PC-9 (cell line): ENCODE results near the gene PLEKHA5. TPM values are rescaled to one million over a fixed set of nuclear protein-coding genes. Genes with fewer than 3 reads are reported as not detected.
A peak's percentile ranks its signal among the peaks of the same experiment; 100 is the strongest.

Experiments
- BruUV-seq: library from RNA; stranded (reverse); fragments of 400-500 nt; replicated peaks from 2 replicates; lab custom pipeline; 2021; lab: Mats Ljungman, UMichigan
- CTCF ChIA-PET: fragments of 300-600 bp; sonication (Branson Sonifier 250); formaldehyde crosslinking; loops from one replicate; lab custom pipeline; 2022; ENCODE audit warnings: antibody characterized with exemption; lab: Charles Lee
- POLR2A ChIA-PET: fragments of 300-600 bp; sonication (Branson Sonifier 250); formaldehyde crosslinking; loops from one replicate; lab custom pipeline; 2022; ENCODE audit warnings: antibody characterized with exemption; ENCODE audit not compliant: unreplicated experiment; lab: Charles Lee
- DNase-seq, 2 experiments: peaks; one replicate each; pipeline versions ENCODE4 v3.0.0 to v3.0.0-alpha.2; 2015 to 2022; ENCODE audit warnings: mixed read lengths in 1 of 2
- H2AFZ ChIP-seq: fragments of 200-600 bp; sonication (generic); 2 replicates; pipeline ENCODE4 v1.8.1; 2017; ENCODE audit warnings: antibody characterized with exemption
- H3F3A ChIP-seq: fragments of 200-600 bp; sonication (generic); 2 replicates; pipeline ENCODE4 v1.8.1; 2017; ENCODE audit warnings: antibody characterized with exemption, mild to moderate bottlenecking, low read depth; ENCODE audit not compliant: insufficient read depth
- H3K27ac ChIP-seq: fragments of 200-600 bp; sonication (generic); 2 replicates; pipeline ENCODE4 v1.6.1; 2016; ENCODE audit warnings: mixed run types
- H3K27me3 ChIP-seq: fragments of 200-600 bp; sonication (generic); 2 replicates; pipeline ENCODE4 v1.6.1; 2016; ENCODE audit warnings: low read depth, mixed run types; ENCODE audit not compliant: insufficient read depth
- H3K36me3 ChIP-seq: fragments of 200-600 bp; sonication (generic); 2 replicates; pipeline ENCODE4 v1.6.1; 2016; ENCODE audit warnings: low read depth, mixed run types
- H3K4me1 ChIP-seq: fragments of 200-600 bp; sonication (generic); replicated peaks from 2 replicates; pipeline ENCODE4 v1.6.1; 2016; ENCODE audit warnings: mixed run types; ENCODE audit not compliant: insufficient read depth
- H3K4me2 ChIP-seq: fragments of 200-600 bp; sonication (generic); 2 replicates; pipeline ENCODE4 v1.6.1; 2017; ENCODE audit warnings: mixed run types
- H3K4me3 ChIP-seq: fragments of 200-600 bp; sonication (generic); 2 replicates; pipeline ENCODE4 v1.6.1; 2016; ENCODE audit warnings: mixed run types
- H3K79me2 ChIP-seq: fragments of 200-600 bp; sonication (generic); 2 replicates; pipeline ENCODE4 v1.6.1; 2017; ENCODE audit warnings: low read depth, mixed run types
- H3K9me2 ChIP-seq: fragments of 200-600 bp; sonication (generic); 2 replicates; pipeline ENCODE4 v1.8.1; 2017; ENCODE audit warnings: mild to moderate bottlenecking; ENCODE audit not compliant: insufficient read depth
- H3K9me3 ChIP-seq: fragments of 200-600 bp; sonication (generic); 2 replicates; pipeline ENCODE4 v1.8.1; 2016; ENCODE audit warnings: low read depth; ENCODE audit not compliant: insufficient read depth
- H4K20me1 ChIP-seq: fragments of 200-600 bp; sonication (generic); 2 replicates; pipeline ENCODE4 v1.8.1; 2017; ENCODE audit not compliant: insufficient read depth
- EZH2 ChIP-seq: fragments of 200-600 bp; sonication (generic); IDR thresholded peaks from 2 replicates; pipeline ENCODE4 v1.8.0; 2017; ENCODE audit warnings: antibody characterized with exemption, low read depth
- intact Hi-C: fragments of 100-400 bp; cut with micrococcal nuclease; formaldehyde crosslinking; loops from one replicate; pipeline ENCODE4 v1.10.0; 2022; ENCODE audit not compliant: unreplicated experiment
- total RNA-seq: library from RNA; stranded (reverse); gene quantifications from 2 replicates; pipeline ENCODE4 v1.2.3, GENCODE V29; 2021
- TF ChIP-seq, protein P1 (sequence below): fragments of 200-600 bp; sonication (generic); conservative IDR thresholded peaks from 2 replicates; pipeline ENCODE4 v1.6.1; 2017; ENCODE audit warnings: mixed run types, antibody characterized with exemption, mild to moderate bottlenecking, moderate library complexity

Gene PLEKHA5
- total RNA-seq, 1 experiment from 2014 or later = 54.1 TPM

DNA sequence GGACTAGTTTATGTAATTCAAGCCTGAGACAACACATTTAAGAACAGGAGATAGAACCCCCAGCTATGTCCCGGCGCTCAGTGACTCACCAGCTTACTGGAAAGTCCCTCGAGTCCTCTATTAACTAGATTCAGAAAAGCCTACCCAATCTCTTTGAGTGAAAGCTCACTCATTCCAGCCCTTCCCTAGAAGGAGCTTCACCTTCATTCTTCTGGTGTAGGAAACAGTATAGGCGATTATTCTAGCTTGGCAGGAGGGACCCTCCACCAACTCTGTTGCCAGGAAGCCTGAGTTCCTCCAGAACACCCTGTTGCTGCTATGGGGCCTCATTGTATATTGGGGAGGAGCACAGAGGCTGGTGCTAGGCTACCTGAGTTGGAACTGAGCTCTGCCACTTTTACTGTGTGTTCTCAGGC is 252.6 kb downstream of the PLEKHA5 start:
- Histone ChIP-seq H3K4me2 (peak overlapping the region; percentile 35; the same call in 1 of the 2 replicates), H2AFZ (no peak overlapping the region), H3K4me1 (peaks cover 15% of the 10 kb centered on the region), H3K4me3 (no peak overlapping the region), H4K20me1 (no peaks in the 10 kb centered on the region; the same call in 1 of the 2 replicates), H3K36me3 (no peaks in the 10 kb centered on the region), H3K9me3 (no peaks in the 10 kb centered on the region), H3F3A (0 out of 2 replicates have a peak, but pooled peaks cover 17% of the 10 kb centered on the region), H3K79me2 (no peaks in the 10 kb centered on the region), H3K27ac (peak overlapping the region; percentile 46), H3K9me2 (no peaks in the 10 kb centered on the region), H3K27me3 (no peaks in the 10 kb centered on the region)
- ChIA-PET CTCF (interaction anchor here (0.5 to 0.6 kb wide), 3 partner anchors 48 to 1247 kb away, joined by 3 to 5 read pairs (median 4); no protein-coding TSS in a partner anchor), POLR2A (interaction anchor here (0.6 to 0.7 kb wide), 3 partner anchors 15 to 330 kb away, joined by 3 to 5 read pairs (median 4); no protein-coding TSS in a partner anchor)
- no peak for TF ChIP-seq EZH2
- TF ChIP-seq, protein P1, sequence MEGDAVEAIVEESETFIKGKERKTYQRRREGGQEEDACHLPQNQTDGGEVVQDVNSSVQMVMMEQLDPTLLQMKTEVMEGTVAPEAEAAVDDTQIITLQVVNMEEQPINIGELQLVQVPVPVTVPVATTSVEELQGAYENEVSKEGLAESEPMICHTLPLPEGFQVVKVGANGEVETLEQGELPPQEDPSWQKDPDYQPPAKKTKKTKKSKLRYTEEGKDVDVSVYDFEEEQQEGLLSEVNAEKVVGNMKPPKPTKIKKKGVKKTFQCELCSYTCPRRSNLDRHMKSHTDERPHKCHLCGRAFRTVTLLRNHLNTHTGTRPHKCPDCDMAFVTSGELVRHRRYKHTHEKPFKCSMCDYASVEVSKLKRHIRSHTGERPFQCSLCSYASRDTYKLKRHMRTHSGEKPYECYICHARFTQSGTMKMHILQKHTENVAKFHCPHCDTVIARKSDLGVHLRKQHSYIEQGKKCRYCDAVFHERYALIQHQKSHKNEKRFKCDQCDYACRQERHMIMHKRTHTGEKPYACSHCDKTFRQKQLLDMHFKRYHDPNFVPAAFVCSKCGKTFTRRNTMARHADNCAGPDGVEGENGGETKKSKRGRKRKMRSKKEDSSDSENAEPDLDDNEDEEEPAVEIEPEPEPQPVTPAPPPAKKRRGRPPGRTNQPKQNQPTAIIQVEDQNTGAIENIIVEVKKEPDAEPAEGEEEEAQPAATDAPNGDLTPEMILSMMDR = no peak
- no TSS peak for BruUV-seq
- peak; percentile 66 to 76 for DNase-seq
- intact Hi-C loops = loop anchor here (5.0 kb wide), 1 partner anchor 55 kb away; the partner anchor contains the start of gene AEBP2

DNA sequence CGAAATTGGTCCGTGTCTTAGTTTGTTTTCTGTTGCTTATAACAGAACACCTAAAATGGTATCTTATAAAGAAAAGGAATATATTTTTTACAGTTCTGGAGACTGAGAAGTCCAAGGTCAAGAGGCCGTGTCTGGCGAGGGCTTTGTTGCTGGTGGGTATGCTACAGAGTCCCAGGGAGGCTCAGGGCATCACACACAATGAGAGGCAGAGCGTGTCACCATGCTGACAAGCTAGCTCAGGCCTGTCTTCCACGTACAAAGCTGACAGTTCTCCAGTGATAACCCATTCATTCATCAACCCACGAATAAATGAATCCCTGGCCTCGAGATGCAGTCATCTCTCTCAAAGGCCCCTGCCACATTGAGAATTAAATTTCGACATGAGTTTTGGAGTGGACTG is 253.0 kb downstream of the PLEKHA5 start:
- Histone ChIP-seq H3K9me3 (no peaks in the 10 kb centered on the region), H4K20me1 (no peaks in the 10 kb centered on the region; the same call in 1 of the 2 replicates), H3K27me3 (no peaks in the 10 kb centered on the region), H3K9me2 (no peaks in the 10 kb centered on the region), H3K4me3 (no peak overlapping the region), H3K36me3 (no peaks in the 10 kb centered on the region), H3K4me2 (peak overlapping the region; percentile 35; the same call in 1 of the 2 replicates), H3K79me2 (no peaks in the 10 kb centered on the region), H3K4me1 (peaks cover 15% of the 10 kb centered on the region), H3F3A (0 out of 2 replicates have a peak, but pooled peaks cover 17% of the 10 kb centered on the region), H3K27ac (peak overlapping the region; percentile 46), H2AFZ (no peak overlapping the region)
- CTCF ChIA-PET = interaction anchor here (0.5 kb wide), 1 partner anchor 1247 kb away, joined by 4 read pairs; no protein-coding TSS in a partner anchor
- POLR2A ChIA-PET = interaction anchor here (0.7 kb wide), 1 partner anchor 15 kb away, joined by 4 read pairs; no protein-coding TSS in a partner anchor
- intact Hi-C loops = loop anchor here (5.0 kb wide), 1 partner anchor 55 kb away; the partner anchor contains the start of gene AEBP2
- TSS peak; percentile 67 for BruUV-seq
- no peak for TF ChIP-seq EZH2
- TF ChIP-seq, protein P1 = no peak
- DNase-seq = no peak

DNA sequence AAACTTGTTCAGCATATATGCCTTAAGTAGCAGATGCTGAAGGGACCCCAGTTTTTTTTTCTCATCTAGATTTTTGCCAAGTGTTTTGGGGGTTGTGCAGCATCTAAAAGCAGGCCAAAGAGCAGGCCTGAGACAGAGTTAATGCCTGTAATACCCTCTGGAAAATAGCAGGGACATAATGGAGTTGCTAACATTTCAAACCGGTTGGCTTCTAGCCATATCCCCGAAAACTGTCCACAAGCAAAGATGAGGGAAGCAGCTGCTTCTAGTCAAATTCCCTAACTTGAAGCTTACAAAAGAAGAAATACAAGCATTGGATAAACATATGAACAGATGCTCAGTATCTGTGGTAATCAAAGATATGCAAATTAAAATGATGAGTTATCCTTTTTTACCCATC is 257.6 kb downstream of the PLEKHA5 start:
- CTCF ChIA-PET = no interaction called here
- Histone ChIP-seq H3K9me2 (no peaks in the 10 kb centered on the region), H3K27me3 (no peaks in the 10 kb centered on the region), H3K27ac (no peak overlapping the region), H3K36me3 (no peaks in the 10 kb centered on the region), H3K4me1 (peaks cover 21% of the 10 kb centered on the region), H3F3A (peaks cover 22% of the 10 kb centered on the region), H4K20me1 (no peaks in the 10 kb centered on the region; the same call in 1 of the 2 replicates), H3K79me2 (no peaks in the 10 kb centered on the region), H2AFZ (no peak overlapping the region), H3K9me3 (no peaks in the 10 kb centered on the region), H3K4me2 (no peak overlapping the region), H3K4me3 (no peak overlapping the region)
- intact Hi-C loops = no loop called here
- TF ChIP-seq, protein P1 = no peak
- TF ChIP-seq EZH2 = no peak
- POLR2A ChIA-PET = no interaction called here
- DNase-seq = no peak
- no TSS peak for BruUV-seq
